22Rv1 (cell line): ENCODE data around the gene HRCT1.

Experiments used
- CTCF ChIP-seq: fragments of 450-650 bp; IDR thresholded peaks from 2 replicates; pipeline ENCODE4 v1.5.1; 2017; ENCODE audit warnings: mild to moderate bottlenecking
- ZFX ChIP-seq: fragments of 450-650 bp; IDR thresholded peaks from 2 replicates; pipeline ENCODE4 v1.6.1; 2017; ENCODE audit warnings: antibody characterized with exemption, borderline replicate concordance

- TF ChIP-seq CTCF (peak; percentile 86), ZFX (no peak)
These were observed 4.8 kb downstream of the HRCT1 start for GRCh38 chr9:35910613-35911359.
